KOPT-K1 (cell line): ENCODE results near the gene EEF1A2.

Experiments used
- H3K27ac ChIP-seq: fragments of 200-600 bp; sonication (generic); 2 replicates; pipeline ENCODE4 v1.5.1; 2016; ENCODE audit warnings: antibody characterized with exemption, mild to moderate bottlenecking, low read depth, low read length; ENCODE audit not compliant: poor library complexity, severe bottlenecking
- H3K36me3 ChIP-seq: fragments of 200-600 bp; sonication (generic); 2 replicates; pipeline ENCODE4 v1.5.1; 2017; ENCODE audit warnings: antibody characterized with exemption, mild to moderate bottlenecking, low read length, moderate library complexity; ENCODE audit not compliant: insufficient read depth
- H3K9me3 ChIP-seq: fragments of 200-600 bp; sonication (generic); 2 replicates; pipeline ENCODE4 v1.5.1; 2017; ENCODE audit warnings: antibody characterized with exemption, low read length, mild to moderate bottlenecking; ENCODE audit not compliant: insufficient read depth, poor library complexity, severe bottlenecking

Gene EEF1A2

GRCh38 chr20:63493563-63494020 is 5.3 kb downstream of the EEF1A2 start:
- H3K9me3 ChIP-seq = no peaks in the 10 kb centered on the region
- H3K36me3 ChIP-seq = no peaks in the 10 kb centered on the region
- H3K27ac ChIP-seq = no peak overlapping the region

- Histone ChIP-seq H3K9me3 (no peaks in the 10 kb centered on the region), H3K36me3 (no peaks in the 10 kb centered on the region), H3K27ac (no peak overlapping the region)
Measured at GRCh38 chr20:63492982-63493381, 5.9 kb downstream of the EEF1A2 start.

GRCh38 chr20:63492518-63492917 is 6.4 kb downstream of the EEF1A2 start:
- Histone ChIP-seq H3K27ac (no peak overlapping the region), H3K9me3 (no peaks in the 10 kb centered on the region), H3K36me3 (no peaks in the 10 kb centered on the region)

GRCh38 chr20:63491635-63492230 is 7.2 kb downstream of the EEF1A2 start:
- Histone ChIP-seq H3K36me3 (no peaks in the 10 kb centered on the region), H3K27ac (no peak overlapping the region), H3K9me3 (no peaks in the 10 kb centered on the region)

GRCh38 chr20:63491078-63491477 is 7.8 kb downstream of the EEF1A2 start:
- H3K27ac ChIP-seq = no peak overlapping the region
- no peaks in the 10 kb centered on the region for H3K9me3 ChIP-seq
- no peaks in the 10 kb centered on the region for H3K36me3 ChIP-seq

- no peaks in the 10 kb centered on the region for H3K36me3 ChIP-seq
- H3K27ac ChIP-seq = no peak overlapping the region
Measured at GRCh38 chr20:63490416-63490815, 8.5 kb downstream of the EEF1A2 start.

GRCh38 chr20:63488315-63489251 is 10.3 kb downstream of the EEF1A2 start:
- Histone ChIP-seq H3K9me3 (no peaks in the 10 kb centered on the region), H3K36me3 (no peaks in the 10 kb centered on the region)

More at GRCh38 chr20:63490416-63490815, 8.5 kb downstream of the EEF1A2 start:
- no peaks in the 10 kb centered on the region for H3K9me3 ChIP-seq

GRCh38 chr20:63487781-63488241 is 11.1 kb downstream of the EEF1A2 start:
- no peak overlapping the region for H3K27ac ChIP-seq
- H3K36me3 ChIP-seq = no peaks in the 10 kb centered on the region
- no peaks in the 10 kb centered on the region for H3K9me3 ChIP-seq

More at GRCh38 chr20:63488315-63489251, 10.3 kb downstream of the EEF1A2 start:
- no peak overlapping the region for H3K27ac ChIP-seq

GRCh38 chr20:63487116-63487764 is 11.6 kb downstream of the EEF1A2 start:
- Histone ChIP-seq H3K9me3 (no peaks in the 10 kb centered on the region), H3K27ac (no peak overlapping the region), H3K36me3 (no peaks in the 10 kb centered on the region)

GRCh38 chr20:63486300-63486855 is 12.5 kb downstream of the EEF1A2 start:
- Histone ChIP-seq H3K9me3 (no peaks in the 10 kb centered on the region), H3K36me3 (no peaks in the 10 kb centered on the region), H3K27ac (no peak overlapping the region)

GRCh38 chr20:63484651-63485403 is 14.1 kb downstream of the EEF1A2 start:
- H3K9me3 ChIP-seq = no peaks in the 10 kb centered on the region
- H3K36me3 ChIP-seq = no peaks in the 10 kb centered on the region
- no peak overlapping the region for H3K27ac ChIP-seq

GRCh38 chr20:63484236-63484635 is 14.6 kb downstream of the EEF1A2 start:
- Histone ChIP-seq H3K27ac (no peak overlapping the region), H3K36me3 (no peaks in the 10 kb centered on the region), H3K9me3 (no peaks in the 10 kb centered on the region)

- Histone ChIP-seq H3K27ac (no peak overlapping the region), H3K36me3 (no peaks in the 10 kb centered on the region), H3K9me3 (no peaks in the 10 kb centered on the region)
Measured at GRCh38 chr20:63483834-63484233, 15.0 kb downstream of the EEF1A2 start.

GRCh38 chr20:63482021-63482587 is 16.8 kb downstream of the EEF1A2 start:
- Histone ChIP-seq H3K9me3 (no peaks in the 10 kb centered on the region), H3K27ac (no peak overlapping the region), H3K36me3 (no peaks in the 10 kb centered on the region)
